SK-N-SH treated with all-trans-retinoic acid at 6 μM for 48 hours (cell line): Measurements from ENCODE around the gene TAF11L8.
"Not testable (repeated sequence)": the region's sequence is repeated elsewhere in the genome, so short reads cannot be mapped to it uniquely, and the experiment has no call there.

Experiments used
- ATAC-seq: fragments of 200-7000 bp; cut with Tn5 transposase; 3 replicates; pipeline ENCODE4 v1.9.1; 2020; ENCODE audit warnings: mild to moderate bottlenecking, moderate library complexity
- ARNTL ChIP-seq: fragments of 450-650 bp; formaldehyde crosslinking; IDR thresholded peaks from 2 replicates; pipeline ENCODE4 v1.5.0; 2020; ENCODE audit warnings: low read depth, mild to moderate bottlenecking, moderate library complexity, borderline replicate concordance
- BACH2 ChIP-seq: fragments of 250-450 bp; sonication (Bioruptor Pico); IDR thresholded peaks from 2 replicates; pipeline ENCODE4 v1.9.0; 2021; ENCODE audit warnings: mild to moderate bottlenecking, borderline replicate concordance
- CSDC2 ChIP-seq: fragments of 250-450 bp; sonication (Bioruptor Pico); IDR thresholded peaks from 2 replicates; pipeline ENCODE4 v1.5.0; 2020; ENCODE audit warnings: mild to moderate bottlenecking, moderate library complexity
- ESRRG ChIP-seq: fragments of 250-450 bp; sonication (Bioruptor Pico); IDR thresholded peaks from 2 replicates; pipeline ENCODE4 v1.6.1; 2021; ENCODE audit warnings: mild to moderate bottlenecking
- POU6F1 ChIP-seq: fragments of 250-450 bp; sonication (Bioruptor Pico); IDR thresholded peaks from 2 replicates; pipeline ENCODE4 v1.8.0; 2021; ENCODE audit warnings: low read depth, mild to moderate bottlenecking, moderate library complexity, borderline replicate concordance
- PPARA ChIP-seq: fragments of 250-450 bp; sonication (Bioruptor Pico); IDR thresholded peaks from 2 replicates; pipeline ENCODE4 v1.5.0; 2020; ENCODE audit warnings: mild to moderate bottlenecking, borderline replicate concordance
- RARB ChIP-seq: fragments of 250-450 bp; sonication (Bioruptor Pico); IDR thresholded peaks from 2 replicates; pipeline ENCODE4 v1.8.0; 2021; ENCODE audit warnings: mild to moderate bottlenecking, moderate library complexity
- SNAI2 ChIP-seq: fragments of 250-450 bp; sonication (Bioruptor Pico); IDR thresholded peaks from 2 replicates; pipeline ENCODE4 v1.5.0; 2020; ENCODE audit warnings: mild to moderate bottlenecking, moderate library complexity
- TOX ChIP-seq: fragments of 250-450 bp; sonication (Bioruptor Pico); IDR thresholded peaks from 2 replicates; pipeline ENCODE4 v1.8.0; 2021; ENCODE audit warnings: mild to moderate bottlenecking, moderate library complexity, borderline replicate concordance
- TSHZ2 ChIP-seq: fragments of 250-450 bp; sonication (Bioruptor Pico); IDR thresholded peaks from 2 replicates; pipeline ENCODE4 v1.5.0; 2020; ENCODE audit warnings: mild to moderate bottlenecking, moderate library complexity
- ZFP3 ChIP-seq: fragments of 250-450 bp; sonication (Bioruptor Pico); IDR thresholded peaks from 2 replicates; pipeline ENCODE4 v1.5.0; 2020; ENCODE audit warnings: mild to moderate bottlenecking, moderate library complexity
- ZFP30 ChIP-seq: fragments of 450-650 bp; formaldehyde crosslinking; IDR thresholded peaks from 2 replicates; pipeline ENCODE4 v1.5.0; 2022; ENCODE audit warnings: mild to moderate bottlenecking, moderate library complexity
- ZNF565 ChIP-seq: fragments of 450-650 bp; formaldehyde crosslinking; conservative IDR thresholded peaks from 2 replicates; pipeline ENCODE4 v1.5.0; 2020; ENCODE audit warnings: low read depth, mild to moderate bottlenecking, moderate library complexity
- ZNF8 ChIP-seq: fragments of 450-650 bp; formaldehyde crosslinking; IDR thresholded peaks from 2 replicates; pipeline ENCODE4 v1.5.0; 2020; ENCODE audit warnings: mild to moderate bottlenecking, moderate library complexity
- TF ChIP-seq, protein P1 (sequence below): fragments of 250-450 bp; sonication (Bioruptor Pico); IDR thresholded peaks from 2 replicates; pipeline ENCODE4 v1.8.0; 2020; ENCODE audit warnings: mild to moderate bottlenecking, moderate library complexity, borderline replicate concordance
- TF ChIP-seq, protein P2 (sequence below): fragments of 250-450 bp; sonication (Bioruptor Pico); IDR thresholded peaks from 2 replicates; pipeline ENCODE4 v1.5.1; 2021; ENCODE audit warnings: mild to moderate bottlenecking, moderate library complexity
- TF ChIP-seq, protein P3 (sequence below): fragments of 250-450 bp; sonication (Bioruptor Pico); IDR thresholded peaks from 2 replicates; pipeline ENCODE4 v1.5.1; 2020; ENCODE audit warnings: low read depth, mild to moderate bottlenecking, moderate library complexity

The TAF11L8 gene

DNA sequence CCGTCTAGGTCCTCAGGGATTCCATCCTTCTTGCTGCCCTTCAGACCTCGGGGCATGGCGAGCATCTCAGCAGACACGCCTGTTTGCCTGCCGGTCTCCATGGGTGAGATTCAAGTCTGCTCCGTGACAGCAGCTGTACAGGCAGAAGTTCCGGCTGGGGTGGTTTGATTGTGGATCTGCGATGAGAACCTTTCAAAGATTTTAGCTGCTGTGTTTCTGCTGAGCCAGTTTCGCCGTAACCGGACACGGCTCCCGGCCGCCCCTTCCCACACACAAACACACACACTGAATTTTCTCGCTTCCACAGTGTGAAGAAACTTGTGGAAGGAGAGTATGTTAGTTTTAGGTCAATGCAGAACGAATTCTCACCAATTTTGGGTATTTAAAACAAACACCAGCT lies at the start of gene TAF11L8:
TAF11L8 (minus strand) TSS at position 101 of the 400 bp plus-strand sequence.
- not testable (repeated sequence) for ATAC-seq

DNA sequence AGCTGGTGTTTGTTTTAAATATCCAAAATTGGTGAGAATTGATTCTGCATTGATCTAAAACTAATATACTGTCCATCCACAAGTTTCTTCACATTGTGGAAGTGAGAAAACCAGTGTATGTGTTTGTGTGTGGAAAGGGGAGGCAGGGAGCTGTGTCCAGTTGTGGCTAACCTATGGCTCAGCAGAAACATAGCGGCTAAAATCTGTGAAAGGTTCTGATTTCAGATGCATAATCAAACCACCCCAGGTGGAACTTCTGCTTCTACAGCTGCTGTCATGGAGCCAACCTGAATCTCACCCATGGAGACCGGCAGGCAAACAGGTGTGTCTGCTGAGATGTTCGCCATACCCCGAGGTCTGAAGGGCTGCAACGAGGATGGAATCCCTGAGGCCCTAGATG lies 43.4 kb upstream of the TAF11L8 start, which contains the start of gene TAF11L14:
TAF11L14 (plus strand) TSS at position 301 of the 400 bp plus-strand sequence.
- ATAC-seq: no peak

DNA sequence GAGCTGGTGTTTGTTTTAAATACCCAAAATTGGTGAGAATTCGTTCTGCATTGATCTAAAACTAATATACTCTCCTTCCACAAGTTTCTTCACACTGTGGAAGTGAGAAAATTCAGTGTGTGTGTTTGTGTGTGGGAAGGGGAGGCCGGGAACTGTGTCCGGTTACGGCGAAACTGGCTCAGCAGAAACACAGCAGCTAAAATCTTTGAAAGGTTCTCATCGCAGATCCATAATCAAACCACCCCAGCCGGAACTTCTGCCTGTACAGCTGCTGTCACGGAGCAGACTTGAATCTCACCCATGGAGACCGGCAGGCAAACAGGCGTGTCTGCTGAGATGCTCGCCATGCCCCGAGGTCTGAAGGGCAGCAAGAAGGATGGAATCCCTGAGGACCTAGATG lies 41.0 kb upstream of the TAF11L8 start, which contains the start of gene TAF11L13:
TAF11L13 (plus strand) TSS at position 301 of the 400 bp plus-strand sequence.
- not testable (repeated sequence) for ATAC-seq

More for the DNA sequence above, 43.4 kb upstream of the TAF11L8 start, which contains the start of gene TAF11L14:
- TF ChIP-seq, protein P1, sequence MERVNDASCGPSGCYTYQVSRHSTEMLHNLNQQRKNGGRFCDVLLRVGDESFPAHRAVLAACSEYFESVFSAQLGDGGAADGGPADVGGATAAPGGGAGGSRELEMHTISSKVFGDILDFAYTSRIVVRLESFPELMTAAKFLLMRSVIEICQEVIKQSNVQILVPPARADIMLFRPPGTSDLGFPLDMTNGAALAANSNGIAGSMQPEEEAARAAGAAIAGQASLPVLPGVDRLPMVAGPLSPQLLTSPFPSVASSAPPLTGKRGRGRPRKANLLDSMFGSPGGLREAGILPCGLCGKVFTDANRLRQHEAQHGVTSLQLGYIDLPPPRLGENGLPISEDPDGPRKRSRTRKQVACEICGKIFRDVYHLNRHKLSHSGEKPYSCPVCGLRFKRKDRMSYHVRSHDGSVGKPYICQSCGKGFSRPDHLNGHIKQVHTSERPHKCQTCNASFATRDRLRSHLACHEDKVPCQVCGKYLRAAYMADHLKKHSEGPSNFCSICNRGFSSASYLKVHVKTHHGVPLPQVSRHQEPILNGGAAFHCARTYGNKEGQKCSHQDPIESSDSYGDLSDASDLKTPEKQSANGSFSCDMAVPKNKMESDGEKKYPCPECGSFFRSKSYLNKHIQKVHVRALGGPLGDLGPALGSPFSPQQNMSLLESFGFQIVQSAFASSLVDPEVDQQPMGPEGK (CRISPR knock-in tag): no peak
- TF ChIP-seq, protein P2, sequence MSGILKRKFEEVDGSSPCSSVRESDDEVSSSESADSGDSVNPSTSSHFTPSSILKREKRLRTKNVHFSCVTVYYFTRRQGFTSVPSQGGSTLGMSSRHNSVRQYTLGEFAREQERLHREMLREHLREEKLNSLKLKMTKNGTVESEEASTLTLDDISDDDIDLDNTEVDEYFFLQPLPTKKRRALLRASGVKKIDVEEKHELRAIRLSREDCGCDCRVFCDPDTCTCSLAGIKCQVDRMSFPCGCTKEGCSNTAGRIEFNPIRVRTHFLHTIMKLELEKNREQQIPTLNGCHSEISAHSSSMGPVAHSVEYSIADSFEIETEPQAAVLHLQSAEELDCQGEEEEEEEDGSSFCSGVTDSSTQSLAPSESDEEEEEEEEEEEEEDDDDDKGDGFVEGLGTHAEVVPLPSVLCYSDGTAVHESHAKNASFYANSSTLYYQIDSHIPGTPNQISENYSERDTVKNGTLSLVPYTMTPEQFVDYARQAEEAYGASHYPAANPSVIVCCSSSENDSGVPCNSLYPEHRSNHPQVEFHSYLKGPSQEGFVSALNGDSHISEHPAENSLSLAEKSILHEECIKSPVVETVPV (CRISPR knock-in tag): no peak
- TF ChIP-seq TSHZ2 (CRISPR knock-in tag): no peak
- no peak for TF ChIP-seq BACH2 (CRISPR knock-in tag)
- no peak for TF ChIP-seq RARB (CRISPR knock-in tag)
- no peak for TF ChIP-seq ZFP3 (CRISPR knock-in tag)
- no peak for TF ChIP-seq CSDC2 (CRISPR knock-in tag)
- no peak for TF ChIP-seq ARNTL (CRISPR knock-in tag)
- no peak for TF ChIP-seq ZFP30 (CRISPR knock-in tag)
- no peak for TF ChIP-seq ESRRG (CRISPR knock-in tag)
- TF ChIP-seq, protein P3, sequence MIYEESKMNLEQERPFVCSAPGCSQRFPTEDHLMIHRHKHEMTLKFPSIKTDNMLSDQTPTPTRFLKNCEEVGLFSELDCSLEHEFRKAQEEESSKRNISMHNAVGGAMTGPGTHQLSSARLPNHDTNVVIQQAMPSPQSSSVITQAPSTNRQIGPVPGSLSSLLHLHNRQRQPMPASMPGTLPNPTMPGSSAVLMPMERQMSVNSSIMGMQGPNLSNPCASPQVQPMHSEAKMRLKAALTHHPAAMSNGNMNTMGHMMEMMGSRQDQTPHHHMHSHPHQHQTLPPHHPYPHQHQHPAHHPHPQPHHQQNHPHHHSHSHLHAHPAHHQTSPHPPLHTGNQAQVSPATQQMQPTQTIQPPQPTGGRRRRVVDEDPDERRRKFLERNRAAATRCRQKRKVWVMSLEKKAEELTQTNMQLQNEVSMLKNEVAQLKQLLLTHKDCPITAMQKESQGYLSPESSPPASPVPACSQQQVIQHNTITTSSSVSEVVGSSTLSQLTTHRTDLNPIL (CRISPR knock-in tag): no peak
- no peak for TF ChIP-seq ZNF565 (CRISPR knock-in tag)
- TF ChIP-seq TOX: no peak
- no peak for TF ChIP-seq SNAI2 (CRISPR knock-in tag)
- TF ChIP-seq PPARA (CRISPR knock-in tag): no peak
- no peak for TF ChIP-seq ZNF8 (CRISPR knock-in tag)
- TF ChIP-seq, all 23 proteins: peak for 0

DNA sequence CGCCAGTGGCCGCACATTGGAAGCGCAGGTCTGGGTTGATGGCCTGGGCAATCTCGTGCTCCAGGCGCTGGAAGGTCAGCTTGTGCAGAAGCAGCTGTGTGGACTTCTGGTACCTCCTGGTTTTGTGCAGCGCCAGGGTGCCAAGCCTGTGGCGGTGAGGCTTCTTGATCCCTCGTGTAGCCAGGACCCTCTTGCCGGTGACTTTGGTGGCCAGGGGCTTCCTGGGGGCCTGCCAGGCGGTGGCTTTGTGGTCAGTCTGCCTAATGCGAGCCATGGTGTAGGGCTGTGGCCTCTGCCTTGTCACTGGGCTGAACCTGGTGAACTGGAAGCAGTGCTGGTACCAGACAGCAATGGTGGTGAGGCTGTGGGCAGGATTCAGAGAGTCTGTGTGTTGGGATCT lies 34.9 kb upstream of the TAF11L8 start:
- no peak for ATAC-seq
- TF ChIP-seq POU6F1 (CRISPR knock-in tag): no peak
- TF ChIP-seq ARNTL (CRISPR knock-in tag): no peak

DNA sequence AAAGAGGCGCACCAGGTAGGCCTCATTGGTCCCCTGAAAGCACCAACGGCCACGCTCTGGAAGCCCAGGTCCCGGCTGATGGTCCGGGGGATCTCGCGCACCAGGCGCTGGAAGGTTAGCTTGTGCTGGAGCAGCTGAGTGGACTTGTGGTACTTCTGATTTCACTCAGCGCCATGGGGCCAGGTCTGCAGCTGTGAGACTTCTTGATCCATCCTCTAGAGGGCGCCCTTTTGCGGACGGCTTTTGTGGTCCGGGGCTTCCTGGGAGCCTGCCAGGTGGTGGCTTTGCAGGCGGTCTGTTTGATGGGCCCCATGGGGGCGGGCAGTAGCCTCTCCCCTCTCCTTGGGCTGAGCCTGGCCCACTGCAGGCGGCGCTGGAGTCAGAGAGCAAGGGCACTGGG lies 29.9 kb upstream of the TAF11L8 start:
- no peak for ATAC-seq
- TF ChIP-seq ARNTL (CRISPR knock-in tag) (no peak), ZFP30 (CRISPR knock-in tag) (no peak), ZNF8 (CRISPR knock-in tag) (no peak)
- TF ChIP-seq, protein P3 (CRISPR knock-in tag): no peak
- TF ChIP-seq, all 23 proteins: peak for 0
